ENCODE results near the gene ARFIP2. TPM values are rescaled to one million over a fixed set of nuclear protein-coding genes. Genes with fewer than 3 reads are reported as not detected.
"Not testable (repeated sequence)": the region's sequence is repeated elsewhere in the genome, so short reads cannot be mapped to it uniquely, and the experiment has no call there.

The ARFIP2 gene, protein sequence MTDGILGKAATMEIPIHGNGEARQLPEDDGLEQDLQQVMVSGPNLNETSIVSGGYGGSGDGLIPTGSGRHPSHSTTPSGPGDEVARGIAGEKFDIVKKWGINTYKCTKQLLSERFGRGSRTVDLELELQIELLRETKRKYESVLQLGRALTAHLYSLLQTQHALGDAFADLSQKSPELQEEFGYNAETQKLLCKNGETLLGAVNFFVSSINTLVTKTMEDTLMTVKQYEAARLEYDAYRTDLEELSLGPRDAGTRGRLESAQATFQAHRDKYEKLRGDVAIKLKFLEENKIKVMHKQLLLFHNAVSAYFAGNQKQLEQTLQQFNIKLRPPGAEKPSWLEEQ
- total RNA-seq: 64.5 and 78.0 TPM in 2 replicates

DNA sequence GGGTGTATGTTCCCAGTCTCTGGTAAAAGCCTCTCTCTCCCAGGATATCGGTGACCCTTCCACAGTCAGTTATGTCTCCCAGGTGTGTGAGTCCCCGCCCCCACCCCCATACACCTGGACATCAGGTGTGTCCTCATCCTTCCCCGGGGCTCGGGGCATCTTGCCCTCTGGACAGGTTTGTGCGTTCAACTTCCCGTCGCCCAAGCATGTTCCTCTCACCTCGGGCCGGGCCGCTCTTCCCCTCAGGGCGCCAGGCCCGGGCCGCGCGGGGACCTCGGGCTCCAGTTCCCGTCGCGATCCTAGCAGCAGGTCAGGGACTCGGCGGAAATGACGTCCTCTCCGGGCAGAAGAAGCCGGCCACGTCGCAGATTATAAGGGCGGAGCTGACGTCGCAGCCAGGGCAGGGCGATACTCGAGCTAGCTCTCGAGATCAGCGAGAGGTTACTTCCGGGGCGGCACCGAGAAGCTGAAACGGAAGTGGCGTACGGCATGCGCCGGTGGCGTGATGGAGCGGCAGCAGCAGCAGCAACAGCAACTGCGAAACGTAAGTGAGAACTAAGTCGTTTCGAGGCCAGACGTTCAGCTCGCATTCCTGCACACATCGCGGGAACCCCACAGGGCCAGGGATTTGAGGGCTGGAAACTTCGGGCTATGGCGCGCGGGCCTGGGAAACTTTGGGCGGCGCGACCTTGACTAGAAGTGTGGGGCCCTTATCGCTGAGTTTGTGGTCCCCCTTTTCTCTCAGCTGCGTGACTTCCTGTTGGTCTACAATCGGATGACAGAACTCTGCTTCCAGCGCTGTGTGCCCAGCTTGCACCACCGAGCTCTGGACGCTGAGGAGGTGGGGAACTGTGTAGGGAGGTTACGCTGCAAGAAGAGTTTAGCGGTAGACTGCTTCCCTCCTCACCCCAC, at the start of gene ARFIP2, which contains the start of gene TIMM10B:
ARFIP2 (minus strand) TSS at position 320 of the 912 bp plus-strand sequence. CDS start 910 bp downstream, outside the sequence.
TIMM10B (plus strand) TSS at position 490 of the 912 bp plus-strand sequence; CDS start at position 506, 16 bp downstream.
- DNase-seq (ENCODE audit: low read depth): peak; percentile 95

DNA sequence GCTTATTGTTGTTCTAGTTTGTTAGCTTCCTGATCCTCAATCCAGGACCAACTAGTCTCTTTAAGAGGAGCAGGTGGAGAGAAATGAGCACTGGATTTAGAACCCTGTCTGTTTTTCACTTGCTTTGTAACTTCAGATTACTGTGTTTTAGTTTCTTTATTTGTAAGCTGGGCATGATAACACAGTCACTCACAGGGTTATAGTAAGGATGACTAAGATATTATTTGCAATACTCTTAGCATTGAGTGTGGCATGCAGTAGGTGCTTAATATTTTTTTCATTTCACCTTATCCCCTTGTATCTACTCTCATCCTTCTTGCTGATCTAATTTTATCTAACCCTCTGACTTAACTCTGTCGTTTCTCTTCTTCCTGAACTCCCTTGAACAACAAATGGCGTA, 49.7 kb upstream of the ARFIP2 start:
- no peak for DNase-seq (ENCODE audit: low read depth)

GRCh38 chr11:6529266-6529665, 48.1 kb upstream of the ARFIP2 start:
- no peak for DNase-seq (ENCODE audit: low read depth)

DNA sequence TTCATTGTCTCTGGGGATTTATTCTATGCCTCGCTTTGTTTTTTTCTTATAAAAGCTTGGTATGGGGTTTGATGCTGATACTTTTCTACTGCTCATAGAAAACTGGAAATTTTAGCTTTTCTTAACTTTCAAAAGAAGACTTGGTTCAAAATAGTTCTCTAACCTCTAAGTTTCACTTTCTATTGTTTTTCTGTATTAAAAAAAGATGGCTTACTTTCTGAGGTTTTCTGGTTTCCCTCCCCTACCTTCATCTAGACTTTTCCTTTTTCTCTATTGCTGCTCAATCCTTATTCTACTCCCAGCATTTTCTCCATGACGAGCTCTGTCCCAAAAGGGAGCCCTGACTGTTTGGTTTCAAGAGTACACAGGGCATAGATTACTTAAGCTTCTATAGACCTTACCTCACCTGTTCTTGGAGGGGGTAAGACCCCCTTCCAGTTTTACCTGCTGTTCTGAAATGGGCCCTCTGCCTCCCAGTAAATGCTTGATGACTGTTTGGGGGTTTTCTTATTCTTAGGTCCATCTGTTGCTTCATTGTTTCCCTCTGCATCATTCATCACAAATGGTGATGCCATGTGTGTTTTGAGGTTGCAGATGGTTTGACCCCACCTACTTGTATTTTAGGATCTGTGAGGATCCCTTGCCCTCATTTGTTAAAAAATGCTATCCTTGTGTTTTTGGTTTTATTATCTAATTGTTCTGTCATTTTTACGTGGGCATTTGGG, 45.4 kb upstream of the ARFIP2 start:
- DNase-seq (ENCODE audit: low read depth): no peak

DNA sequence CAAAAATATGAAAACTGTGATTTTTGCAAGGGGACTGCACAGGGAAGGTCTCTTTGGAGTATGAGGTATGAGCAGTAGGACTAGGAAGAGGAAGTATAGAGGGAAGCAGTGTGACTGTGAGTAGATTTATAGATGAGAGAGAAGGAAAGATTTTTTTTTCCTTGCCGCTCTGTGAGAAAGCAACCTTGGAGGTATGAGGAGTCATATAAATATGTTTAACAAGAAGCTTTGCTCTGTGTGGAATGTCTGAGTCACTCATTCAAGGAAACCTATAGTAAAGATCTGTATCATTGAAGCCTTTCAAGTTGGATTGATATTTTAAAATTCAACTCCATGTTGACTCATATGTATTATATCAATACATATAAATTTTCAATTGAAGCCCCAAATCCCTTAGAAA, 42.1 kb upstream of the ARFIP2 start:
- DNase-seq (ENCODE audit: low read depth): peak; percentile 54

DNA sequence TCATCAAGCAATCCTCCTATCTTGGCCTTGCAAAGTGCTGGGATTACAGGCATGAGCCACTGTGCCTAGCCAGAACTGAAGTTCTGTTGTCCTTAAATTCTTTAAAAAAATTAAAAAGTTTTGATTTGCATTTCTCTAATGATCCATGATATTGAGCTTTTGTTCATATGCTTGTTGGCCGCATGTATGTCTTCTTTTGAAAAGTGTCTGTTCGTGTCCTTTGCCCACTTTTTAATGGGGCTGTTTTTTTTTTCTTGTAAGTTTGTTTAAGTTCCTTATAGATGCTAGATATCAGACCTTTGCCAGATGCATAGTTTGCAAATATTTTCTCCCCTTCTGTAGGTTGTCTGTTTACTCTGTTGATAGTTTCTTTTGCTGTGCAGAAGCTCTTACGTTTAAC, 40.8 kb upstream of the ARFIP2 start:
- DNase-seq (ENCODE audit: low read depth): not testable (repeated sequence)

- DNase-seq (ENCODE audit: low read depth): no peak
Measured at GRCh38 chr11:6520265-6520664, 39.1 kb upstream of the ARFIP2 start.

DNA sequence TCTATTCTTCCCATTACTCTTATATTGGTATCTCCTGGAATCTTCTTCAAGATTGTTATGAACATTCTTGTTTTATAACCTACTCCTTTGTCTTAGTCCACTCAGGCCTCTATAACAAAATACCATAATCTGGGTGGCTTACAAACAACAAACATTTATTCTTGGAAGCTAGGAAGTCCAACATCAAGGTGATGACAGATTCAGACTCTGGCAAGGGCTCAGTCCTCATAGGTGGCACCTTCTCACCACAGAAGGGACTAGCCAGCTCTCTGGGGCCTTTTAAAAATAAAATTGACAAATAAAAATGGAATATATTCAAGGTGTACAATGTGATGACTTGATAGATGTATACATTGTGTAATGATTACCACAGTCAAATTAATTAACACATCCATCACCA, 35.7 kb upstream of the ARFIP2 start:
- DNase-seq (ENCODE audit: low read depth): no peak

- peak; percentile 85 for DNase-seq (ENCODE audit: low read depth)
Measured at GRCh38 chr11:6505577-6506240, 24.6 kb upstream of the ARFIP2 start.

GRCh38 chr11:6504166-6504565, 23.0 kb upstream of the ARFIP2 start:
- no peak for DNase-seq (ENCODE audit: low read depth)

DNA sequence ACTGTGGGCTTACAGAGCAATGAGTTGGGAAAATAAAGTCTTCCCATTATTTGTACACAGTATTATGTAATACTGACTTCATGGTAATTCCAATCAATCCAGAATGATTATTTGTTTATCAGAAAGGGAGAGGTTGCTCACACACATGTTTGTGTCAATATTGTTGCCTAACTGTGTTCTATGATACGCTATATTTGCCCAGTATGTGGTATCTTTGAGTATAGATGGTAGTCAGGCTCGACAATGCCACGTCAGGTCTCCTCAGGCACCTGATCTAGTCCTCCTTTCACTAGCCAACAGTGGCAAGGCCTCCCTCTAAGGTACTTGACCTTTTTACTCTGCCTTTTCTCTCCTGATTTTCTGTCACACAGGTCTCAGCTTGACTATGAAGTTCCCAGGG, 21.3 kb upstream of the ARFIP2 start:
- DNase-seq (ENCODE audit: low read depth): no peak

- no peak for DNase-seq (ENCODE audit: low read depth)
Measured at GRCh38 chr11:6498544-6498943, 17.4 kb upstream of the ARFIP2 start.

DNA sequence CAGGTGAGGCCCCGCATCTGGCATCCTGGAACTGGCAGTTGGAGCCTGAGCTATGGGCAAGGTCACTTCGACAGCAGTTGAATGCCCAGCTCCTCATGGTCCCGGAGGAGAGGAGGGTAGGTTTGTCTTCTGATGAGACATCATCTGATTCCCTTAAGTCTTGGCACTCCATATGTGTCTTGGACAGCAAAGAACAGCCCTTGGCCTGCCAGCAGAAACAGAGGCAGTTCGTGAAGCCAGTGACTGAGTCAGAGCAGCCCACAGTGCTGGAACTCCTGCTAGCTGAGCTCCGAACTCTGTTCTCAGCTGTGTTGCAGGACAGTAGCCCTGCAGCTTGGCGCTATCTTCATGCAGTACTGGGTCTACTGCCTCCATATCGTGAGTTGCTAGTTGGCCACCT, 17.0 kb upstream of the ARFIP2 start:
- no peak for DNase-seq (ENCODE audit: low read depth)

DNA sequence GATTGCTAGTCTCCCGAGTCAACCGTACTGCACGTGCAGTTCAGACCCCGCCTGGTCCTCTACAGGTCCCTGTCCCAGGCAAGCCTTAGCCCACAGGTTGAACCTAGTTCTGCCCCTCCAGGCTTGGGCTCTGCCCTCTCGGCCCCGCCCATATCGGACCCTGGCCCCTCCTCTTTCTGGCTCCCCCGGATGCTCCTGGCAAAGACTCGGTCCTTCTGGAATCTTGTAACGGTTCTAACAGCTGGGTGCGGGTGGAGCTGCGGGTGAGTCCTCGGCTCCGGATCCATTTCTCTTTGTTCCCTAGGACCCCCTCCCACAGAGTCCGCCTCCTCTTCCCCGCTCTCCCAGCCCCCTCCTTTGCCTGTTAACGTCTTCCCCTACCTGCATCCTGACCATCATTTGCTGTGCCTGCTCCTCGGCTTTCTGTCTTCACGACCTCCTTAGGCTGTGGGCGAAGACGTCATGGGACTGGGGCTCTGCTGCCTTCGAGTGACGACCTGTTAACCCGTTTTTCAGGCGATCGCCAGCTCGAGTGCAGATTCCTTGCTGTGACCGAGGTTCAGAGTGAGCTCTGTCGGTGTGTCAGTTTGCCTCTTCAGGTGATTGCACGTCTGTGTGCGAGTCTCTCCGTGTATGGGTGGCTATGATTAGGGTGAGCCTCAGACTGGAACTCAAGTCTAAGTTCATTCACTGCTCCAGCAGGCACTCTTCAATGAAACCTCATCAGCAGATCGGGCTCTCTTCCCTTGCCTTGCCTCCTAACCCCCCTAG, 16.1 kb upstream of the ARFIP2 start, which contains the start of gene DNHD1:
DNHD1 (plus strand) TSS at position 212 of the 771 bp plus-strand sequence. CDS start 936 bp downstream, outside the sequence.
- no peak for DNase-seq (ENCODE audit: low read depth)

DNA sequence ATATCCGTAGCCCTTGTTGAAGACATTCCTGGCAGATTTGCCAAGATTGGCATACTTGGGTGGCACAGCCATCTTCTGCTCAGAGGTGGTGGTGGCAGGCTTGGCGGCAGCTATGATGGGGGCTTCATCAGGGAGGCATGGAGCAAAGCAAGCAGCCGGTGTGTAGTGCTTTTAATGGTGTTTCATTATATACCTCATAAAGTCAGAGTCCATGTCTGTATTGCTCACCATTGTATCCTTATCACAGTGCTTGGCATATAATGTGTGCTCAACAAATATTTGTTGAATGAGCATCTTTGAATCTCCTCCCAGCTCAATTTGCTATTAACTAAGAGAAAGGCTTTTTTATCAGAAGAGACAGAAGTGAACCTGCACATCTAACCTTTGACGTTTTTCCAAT, 8.2 kb upstream of the ARFIP2 start:
- no peak for DNase-seq (ENCODE audit: low read depth)

- DNase-seq (ENCODE audit: low read depth): no peak
Measured at GRCh38 chr11:6488821-6489220, 7.7 kb upstream of the ARFIP2 start.

DNA sequence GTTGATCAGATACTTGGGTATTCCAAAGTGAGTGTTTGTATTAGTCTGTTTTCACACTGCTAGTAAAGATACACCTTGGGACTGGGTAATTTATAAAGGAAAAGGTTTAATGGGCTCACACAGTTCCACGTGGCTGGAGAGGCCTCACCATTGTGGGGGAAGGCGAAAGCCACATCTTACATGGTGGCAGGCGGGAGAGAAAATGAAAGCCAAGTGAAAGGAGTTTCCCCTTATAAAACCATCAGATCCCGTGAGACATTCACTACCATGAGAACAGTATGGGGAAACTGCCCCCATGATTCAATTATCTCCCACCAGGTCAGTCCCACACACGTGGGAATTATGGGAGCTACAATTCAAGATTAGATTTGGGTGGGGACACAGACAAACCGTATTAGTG, 7.2 kb upstream of the ARFIP2 start:
- no peak for DNase-seq (ENCODE audit: low read depth)

GRCh38 chr11:6486938-6487337, 5.8 kb upstream of the ARFIP2 start:
- no peak for DNase-seq (ENCODE audit: low read depth)

DNA sequence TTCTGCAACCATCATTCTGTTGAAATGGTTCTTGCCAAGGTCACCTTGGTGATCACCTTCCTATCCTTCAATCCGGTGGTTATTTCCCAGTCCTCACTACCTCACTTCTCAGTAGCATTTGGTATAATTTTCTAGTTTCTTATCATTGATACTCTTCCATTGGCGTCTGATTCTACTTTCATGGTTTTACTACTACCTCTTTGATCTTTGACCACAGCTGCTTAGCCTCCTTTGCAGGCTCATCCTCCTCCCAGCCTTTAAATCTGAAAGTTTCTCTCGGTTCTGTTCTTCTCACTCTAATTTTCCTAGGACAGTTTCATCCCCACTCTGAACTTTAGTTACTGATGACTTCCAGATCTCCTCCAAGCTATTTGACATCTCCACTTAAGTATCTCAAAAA, 5.1 kb upstream of the ARFIP2 start:
- DNase-seq (ENCODE audit: low read depth): no peak

DNA sequence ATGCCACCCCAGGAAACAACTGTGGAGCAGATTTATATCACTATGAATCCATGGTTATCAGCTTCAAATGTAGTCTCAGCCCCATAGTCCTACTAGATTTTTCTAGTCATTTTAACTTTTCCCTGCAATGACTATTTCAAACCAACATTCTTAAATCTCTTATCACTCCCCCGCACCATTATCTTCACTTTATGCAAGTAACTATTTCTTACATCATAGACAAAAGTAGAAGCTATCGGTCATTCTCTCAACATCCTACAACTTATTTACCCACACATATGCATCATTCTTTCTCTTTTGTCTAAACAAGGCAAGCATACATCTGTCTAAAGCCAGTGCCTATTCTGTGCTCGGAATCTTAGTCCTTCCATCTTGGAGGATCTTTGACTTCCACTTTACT, 4.5 kb upstream of the ARFIP2 start:
- DNase-seq (ENCODE audit: low read depth): no peak

DNA sequence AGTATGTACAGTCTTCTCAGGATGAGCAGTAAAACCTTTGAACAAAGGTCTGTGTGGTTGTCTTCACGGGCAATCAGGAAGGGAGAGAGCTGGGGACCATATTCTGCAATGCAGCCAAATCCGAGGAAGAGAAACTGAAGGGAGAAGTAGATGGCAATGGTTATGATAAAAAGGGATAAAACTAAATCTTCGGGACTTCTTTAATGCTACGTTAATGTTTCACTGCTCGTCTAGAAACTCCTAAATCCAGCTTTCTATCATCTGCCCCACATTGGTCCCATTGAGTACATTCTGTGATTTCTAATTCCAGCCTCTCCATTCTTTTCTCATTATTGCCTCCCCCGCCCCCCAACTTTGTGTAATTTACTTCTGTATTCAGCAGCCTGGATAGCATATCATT, 1.9 kb upstream of the ARFIP2 start:
- no peak for DNase-seq (ENCODE audit: low read depth)
